GM21367 (cell line): ENCODE measurements around the gene HPRT1.

Source experiments
- ATAC-seq: cut with Tn5 transposase; IDR thresholded peaks from one replicate; pipeline ENCODE4 v1.9.1; 2021; ENCODE audit not compliant: unreplicated experiment

Gene HPRT1

GRCh38 chrX:134541906-134542305 lies 81.9 kb downstream of the HPRT1 start:
- no peak for ATAC-seq

- no peak for ATAC-seq
Measured at GRCh38 chrX:134542485-134542884, 82.5 kb downstream of the HPRT1 start.

- no peak for ATAC-seq
Measured at GRCh38 chrX:134543288-134543687, 83.3 kb downstream of the HPRT1 start.

GRCh38 chrX:134544135-134544512 lies 84.2 kb downstream of the HPRT1 start:
- ATAC-seq: no peak

- ATAC-seq: no peak
Measured at GRCh38 chrX:134544513-134545151, 84.7 kb downstream of the HPRT1 start.

GRCh38 chrX:134545510-134545909 lies 85.5 kb downstream of the HPRT1 start:
- no peak for ATAC-seq

GRCh38 chrX:134546187-134546586 lies 86.2 kb downstream of the HPRT1 start:
- ATAC-seq: no peak

- no peak for ATAC-seq
Measured at GRCh38 chrX:134547047-134547679, 87.2 kb downstream of the HPRT1 start.

GRCh38 chrX:134548257-134549201 lies 88.6 kb downstream of the HPRT1 start:
- ATAC-seq: no peak
